HG03095 (cell line): Measurements from ENCODE around the gene RNF115.
"Not testable (repeated sequence)": the region's sequence is repeated elsewhere in the genome, so short reads cannot be mapped to it uniquely, and the experiment has no call there.

Experiments used
- ATAC-seq: cut with Tn5 transposase; IDR thresholded peaks from one replicate; pipeline ENCODE4 v1.9.1; 2021; ENCODE audit warnings: moderate library complexity; ENCODE audit not compliant: unreplicated experiment

The RNF115 gene

GRCh38 chr1:145823565-145824498 is at the start of gene RNF115, which contains the start of gene POLR3C:
TSS of gene RNF115 (minus strand) at chr1:145824095. CDS start at chr1:145823873, 222 bp downstream.
TSS of gene POLR3C (plus strand) at chr1:145824200. CDS start at chr1:145825777, 1,577 bp downstream.
- peak; percentile 64 for ATAC-seq

DNA sequence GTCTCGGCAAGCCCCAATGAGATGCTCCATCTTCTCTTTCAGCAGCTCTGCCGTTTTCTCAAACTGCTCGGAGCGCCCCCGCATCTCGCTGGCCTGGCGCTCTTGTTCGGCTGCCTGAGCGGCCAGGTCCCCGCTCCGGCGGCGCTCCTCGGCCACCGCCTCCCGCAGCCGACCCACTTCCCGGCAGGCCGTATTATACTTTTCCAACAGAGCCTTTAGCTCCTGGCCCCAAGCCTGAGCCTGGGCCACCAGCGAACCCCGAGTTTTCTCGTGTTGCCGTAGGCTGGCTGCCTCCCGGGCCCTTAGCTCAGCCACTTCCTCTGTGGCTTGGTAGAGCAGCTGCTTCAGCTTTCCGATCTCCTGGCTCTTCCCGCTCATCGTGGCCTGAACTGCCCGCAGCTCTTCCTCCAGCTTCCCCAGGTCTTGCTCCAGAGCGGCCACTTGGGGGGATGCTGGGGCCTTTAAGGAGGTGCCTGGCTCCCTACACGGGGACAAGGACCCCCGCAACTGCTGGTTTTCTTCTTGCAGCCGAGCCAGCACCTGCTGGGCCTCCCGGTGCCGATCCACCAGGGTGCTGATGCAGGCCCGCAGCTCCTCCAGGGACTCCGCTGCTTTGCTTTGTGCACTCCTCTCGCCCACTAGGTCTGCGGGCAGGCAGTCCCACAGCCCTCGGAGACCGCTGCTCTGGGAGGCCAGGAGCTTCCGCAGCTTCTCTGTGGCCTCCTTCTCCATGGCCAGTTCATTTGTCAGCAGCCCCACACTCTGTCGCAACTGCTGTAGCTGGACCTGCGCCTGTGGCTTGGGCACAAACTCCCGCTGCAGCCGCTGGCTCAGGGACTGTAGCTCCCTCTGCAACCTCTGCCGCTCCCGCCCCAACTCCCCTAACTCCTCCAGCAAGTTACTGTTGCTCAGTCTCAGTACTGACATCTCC is 48.4 kb upstream of the RNF115 start:
- ATAC-seq: no peak

DNA sequence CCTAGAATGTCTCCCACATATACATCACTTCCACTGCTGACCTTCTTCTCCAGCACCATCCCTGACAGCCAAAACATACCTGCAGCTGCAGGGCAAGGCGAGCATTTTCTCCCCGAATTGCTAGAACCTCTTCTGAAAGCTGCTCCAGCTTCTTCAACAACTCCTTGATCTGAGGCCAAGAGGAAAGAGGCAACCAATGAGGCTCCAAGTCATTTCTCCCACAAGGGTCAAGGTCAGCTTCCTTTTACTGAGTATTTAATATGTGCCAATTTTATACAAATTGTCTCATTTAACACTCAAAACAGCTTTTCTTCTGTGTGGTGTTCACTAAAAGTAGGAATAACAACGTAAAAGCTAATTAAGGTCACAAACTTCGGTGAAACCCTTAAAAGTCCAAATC is 44.3 kb upstream of the RNF115 start:
- no peak for ATAC-seq

- ATAC-seq: no peak
Measured at GRCh38 chr1:145863282-145864018, 39.6 kb upstream of the RNF115 start.

DNA sequence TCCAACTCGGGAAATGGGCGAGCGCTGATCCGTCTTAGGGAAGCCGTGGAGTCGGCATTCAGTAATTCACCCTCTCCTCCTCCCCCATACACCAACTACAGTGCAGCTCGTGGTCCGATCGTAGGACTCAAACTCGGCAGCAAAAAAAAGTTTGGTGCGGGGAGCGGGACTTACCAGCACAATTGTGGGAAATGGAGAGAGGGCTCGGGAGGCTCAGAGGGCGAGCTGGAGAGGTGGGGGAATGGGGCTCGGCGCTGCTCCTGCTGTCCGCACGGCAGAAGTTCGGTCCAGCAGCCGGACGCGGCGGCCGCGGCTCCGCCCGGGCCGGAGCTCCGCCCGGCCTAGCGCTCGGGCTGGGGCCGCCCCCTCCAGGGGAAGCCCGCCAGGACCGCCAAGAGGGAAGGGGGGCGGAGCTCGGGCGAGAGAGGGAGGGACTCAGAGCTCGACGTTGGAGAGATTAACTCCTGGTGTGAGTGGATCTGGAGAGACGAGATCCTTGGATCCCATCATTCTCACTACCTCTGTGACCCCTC is 35.7 kb upstream of the RNF115 start:
- ATAC-seq: peak; percentile 83

- peak; percentile 78 for ATAC-seq
Measured at GRCh38 chr1:145858901-145859490, 35.1 kb upstream of the RNF115 start, which contains the start of gene PIAS3. TSS of gene PIAS3 (minus strand) at chr1:145859081. CDS start at chr1:145858990, 91 bp downstream.

- ATAC-seq: peak; percentile 3
Measured at GRCh38 chr1:145858238-145858900, 34.5 kb upstream of the RNF115 start.

GRCh38 chr1:145857170-145857569 is 33.3 kb upstream of the RNF115 start:
- no peak for ATAC-seq

DNA sequence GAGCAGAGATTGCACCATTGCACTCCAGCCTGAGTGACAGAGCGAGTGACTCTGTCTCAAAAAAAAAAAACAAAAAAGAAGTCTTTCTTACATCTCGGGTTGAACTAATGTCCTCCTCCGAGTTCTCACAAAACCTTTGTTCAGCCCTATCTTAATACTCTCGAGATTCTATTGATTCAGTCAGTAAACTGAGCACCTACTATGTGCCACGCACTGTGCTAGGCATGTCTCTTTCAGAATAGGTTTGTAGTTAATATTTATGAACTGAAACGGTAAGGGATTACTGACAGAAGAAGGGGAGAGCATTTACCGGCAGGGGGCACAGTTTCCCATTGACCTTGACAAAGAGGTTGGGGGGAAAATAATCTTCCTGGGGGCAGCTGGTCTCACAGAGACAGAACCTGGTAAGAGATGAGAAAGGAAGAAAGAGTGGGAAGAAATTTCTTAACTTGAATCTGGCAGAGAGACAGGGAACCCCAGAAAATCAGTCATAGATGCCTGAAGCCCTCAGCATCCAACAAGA is 31.6 kb upstream of the RNF115 start:
- ATAC-seq: no peak

DNA sequence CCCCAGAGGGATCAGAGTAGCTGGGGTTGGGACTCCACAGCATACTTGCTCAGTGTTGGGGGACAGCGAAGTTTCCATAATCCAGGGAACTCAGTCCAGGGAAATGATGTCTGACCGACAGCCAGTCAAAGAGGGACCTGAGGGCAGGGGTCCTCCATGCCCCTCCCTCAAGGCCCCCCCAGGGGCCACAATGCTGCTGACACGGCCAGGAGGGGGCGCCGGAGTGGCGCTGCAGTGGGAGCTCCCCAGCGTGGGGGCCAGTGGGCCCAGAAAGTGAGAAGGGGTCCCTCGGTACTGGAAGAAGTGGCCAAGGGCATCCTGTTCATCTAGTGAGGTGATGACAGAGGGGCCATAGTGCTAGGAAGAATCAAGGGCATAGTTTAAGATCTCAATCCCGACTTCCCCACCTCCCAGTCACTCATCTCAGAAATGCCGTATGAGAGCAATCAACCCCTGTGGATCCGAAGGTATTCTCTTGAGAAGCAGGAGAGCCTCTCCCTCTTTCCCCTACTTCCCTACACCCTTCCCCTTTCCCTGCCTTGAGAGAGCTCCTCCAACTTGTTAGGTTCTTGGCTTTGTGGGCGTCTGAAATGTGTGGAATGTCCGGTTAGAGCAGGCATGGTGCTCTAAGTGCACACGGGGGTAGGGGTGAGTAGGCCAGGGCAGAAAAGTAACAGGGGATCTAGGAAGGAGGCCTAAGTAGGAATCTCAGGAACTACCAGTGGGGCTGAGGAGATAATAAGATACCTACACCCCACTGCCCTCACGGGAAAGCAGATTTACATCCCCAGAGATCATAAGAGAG is 25.7 kb upstream of the RNF115 start:
- no peak for ATAC-seq

DNA sequence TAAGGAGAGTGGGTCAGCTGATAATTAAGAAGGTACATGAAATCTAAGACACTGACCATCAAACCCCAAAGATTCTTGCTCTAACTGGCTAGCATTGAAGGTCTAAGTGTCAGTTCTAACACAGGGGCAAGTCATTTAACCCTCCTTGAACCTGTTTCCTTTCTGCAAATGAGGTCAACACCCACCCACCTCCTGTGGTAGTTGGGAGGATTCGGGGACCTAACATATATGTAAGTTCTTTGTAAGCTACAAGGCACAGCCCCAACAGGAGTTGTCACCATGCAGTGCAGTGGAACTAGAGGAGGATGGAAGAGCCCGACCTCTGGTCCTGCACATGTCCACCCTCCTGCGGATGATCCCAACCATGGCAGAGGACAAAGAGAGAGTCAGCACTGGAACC is 23.9 kb upstream of the RNF115 start:
- ATAC-seq: no peak

GRCh38 chr1:145846201-145846612 is 22.3 kb upstream of the RNF115 start:
- no peak for ATAC-seq

DNA sequence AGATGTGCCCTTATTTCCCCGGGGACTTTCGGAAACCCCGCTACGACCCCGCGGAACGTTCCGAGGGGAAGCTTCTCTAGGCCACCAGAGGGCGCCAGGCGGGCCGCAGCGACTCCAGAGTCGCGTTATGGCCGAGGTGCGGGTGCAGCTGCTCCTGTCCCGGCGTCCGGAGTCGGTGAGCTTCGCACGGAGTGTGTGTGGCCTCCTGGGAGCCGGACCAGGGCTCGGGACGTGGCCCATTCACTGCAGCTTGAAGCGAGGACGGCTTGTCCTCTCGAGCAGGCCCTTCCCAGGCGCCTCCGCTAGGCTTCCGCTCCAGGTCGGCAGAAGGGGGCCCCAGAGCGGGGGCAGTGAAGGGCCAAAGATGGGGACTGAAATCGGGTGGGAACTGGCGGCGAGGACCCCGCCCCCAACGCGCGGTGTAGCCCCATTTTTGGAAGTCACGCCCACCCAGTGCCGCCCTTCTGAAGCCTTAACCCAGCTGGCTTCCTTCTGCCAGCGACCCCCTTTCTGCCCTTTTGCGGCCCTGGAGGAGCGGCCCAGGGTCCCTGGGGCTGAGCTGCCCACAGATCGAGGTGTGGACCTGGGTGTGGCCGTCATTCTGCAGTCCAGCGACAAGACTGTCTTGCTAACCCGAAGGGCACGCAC is 21.7 kb upstream of the RNF115 start, which contains the start of gene NUDT17:
Gene NUDT17 (plus strand): TSS at position 117 of the 648 bp plus-strand sequence. CDS start 11 bp downstream, at position 128.
- ATAC-seq: peak; percentile 56

GRCh38 chr1:145845144-145845513 is 21.2 kb upstream of the RNF115 start:
- ATAC-seq: peak; percentile 64

DNA sequence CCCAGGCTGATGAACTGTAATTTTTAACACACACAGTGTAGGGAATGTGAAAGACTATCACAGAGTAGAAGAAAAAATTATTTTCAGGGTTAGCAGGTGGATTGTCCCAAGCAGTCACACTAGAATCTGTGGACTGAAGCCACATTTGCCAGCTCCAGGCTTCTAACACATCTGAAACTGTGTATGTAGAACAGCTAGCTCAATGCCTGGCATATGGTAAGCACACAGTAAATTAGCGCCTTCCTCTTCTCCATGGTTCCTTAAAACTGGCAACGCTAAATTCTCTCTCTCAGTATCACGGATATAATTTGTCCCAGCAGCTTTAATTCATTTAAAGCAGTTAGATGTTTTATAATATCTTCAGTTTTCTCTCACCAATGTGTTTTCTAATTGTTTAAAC is 19.1 kb upstream of the RNF115 start:
- ATAC-seq: no peak

DNA sequence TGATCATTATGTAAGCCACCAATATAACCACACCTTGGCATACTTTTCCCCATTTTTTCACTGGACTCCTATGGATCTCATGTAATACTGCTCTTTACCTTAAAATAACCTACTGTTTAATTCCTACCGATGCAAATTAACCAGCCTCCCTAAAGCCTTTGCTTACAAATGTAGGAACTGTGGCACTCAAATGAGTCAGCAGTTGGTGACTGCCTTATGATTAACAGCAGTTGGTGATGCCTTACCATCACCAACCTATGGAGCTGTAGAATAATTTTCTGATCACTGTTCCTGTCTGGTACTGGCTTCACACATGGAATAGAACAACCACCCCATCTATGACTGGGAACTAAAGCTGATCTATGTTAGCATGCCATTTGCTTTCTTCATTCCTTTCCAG is 13.8 kb upstream of the RNF115 start:
- no peak for ATAC-seq

GRCh38 chr1:145830810-145831209 is 6.9 kb upstream of the RNF115 start:
- ATAC-seq: not testable (repeated sequence)
